HEK293T (cell line): ENCODE measurements around the gene ERI3.

ENCODE experiments used
- BHLHE40 ChIP-seq: fragments of 450-650 bp; IDR thresholded peaks from 2 replicates; pipeline ENCODE4 v1.6.1; 2016; ENCODE audit warnings: mild to moderate bottlenecking, moderate library complexity, borderline replicate concordance
- CTBP1 ChIP-seq: fragments of 450-650 bp; IDR thresholded peaks from 2 replicates; pipeline ENCODE4 v1.6.1; 2016; ENCODE audit warnings: borderline replicate concordance
- ELF4 ChIP-seq: fragments of 450-650 bp; IDR thresholded peaks from 2 replicates; pipeline ENCODE4 v1.6.1; 2017; ENCODE audit warnings: antibody characterized with exemption
- FOXA1 ChIP-seq: fragments of 450-650 bp; IDR thresholded peaks from 2 replicates; pipeline ENCODE4 v1.6.1; 2016; ENCODE audit warnings: mild to moderate bottlenecking
- FOXM1 ChIP-seq: fragments of 450-650 bp; IDR thresholded peaks from 2 replicates; pipeline ENCODE4 v1.6.1; 2017; ENCODE audit warnings: mild to moderate bottlenecking, borderline replicate concordance
- HDGF ChIP-seq: fragments of 450-650 bp; IDR thresholded peaks from 2 replicates; pipeline ENCODE4 v1.6.1; 2017; ENCODE audit warnings: antibody characterized with exemption, borderline replicate concordance
- L3MBTL2 ChIP-seq: fragments of 450-650 bp; conservative IDR thresholded peaks from 2 replicates; pipeline ENCODE4 v1.6.1; 2016; ENCODE audit warnings: mild to moderate bottlenecking
- LEF1 ChIP-seq: fragments of 450-650 bp; IDR thresholded peaks from 2 replicates; pipeline ENCODE4 v1.6.1; 2017; ENCODE audit warnings: mild to moderate bottlenecking, borderline replicate concordance
- NFRKB ChIP-seq: fragments of 450-650 bp; IDR thresholded peaks from 2 replicates; pipeline ENCODE4 v1.6.1; 2016; ENCODE audit warnings: mild to moderate bottlenecking, moderate library complexity
- SP1 ChIP-seq: fragments of 450-650 bp; IDR thresholded peaks from 2 replicates; pipeline ENCODE4 v1.6.1; 2017
- SUZ12 ChIP-seq: fragments of 450-650 bp; IDR thresholded peaks from 2 replicates; pipeline ENCODE4 v1.6.1; 2016; ENCODE audit warnings: mild to moderate bottlenecking
- TARDBP ChIP-seq: fragments of 450-650 bp; IDR thresholded peaks from 2 replicates; pipeline ENCODE4 v1.6.1; 2016
- TF ChIP-seq, protein P1 (sequence below): fragments of 450-650 bp; IDR thresholded peaks from 2 replicates; pipeline ENCODE4 v1.6.1; 2016

DNA sequence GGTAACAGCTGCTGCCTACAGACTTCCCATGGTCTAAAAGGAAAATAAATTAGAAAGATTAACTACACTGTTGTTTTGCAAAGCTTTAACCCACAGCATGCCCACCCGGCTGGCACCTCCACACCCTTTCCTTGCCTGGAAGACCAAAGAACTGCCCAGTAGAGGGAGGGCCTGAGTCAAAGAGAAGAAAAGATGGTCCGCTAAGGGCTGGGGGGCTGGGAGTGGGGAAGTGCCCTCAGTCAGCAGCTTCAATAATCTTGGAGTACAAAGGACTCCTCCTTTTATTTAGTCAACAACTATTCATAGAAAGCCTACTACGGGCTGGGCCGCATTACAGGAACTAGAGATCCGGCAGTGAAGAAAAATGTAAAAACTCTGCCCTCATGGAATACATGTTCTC, 40.6 kb downstream of the ERI3 start:
- TF ChIP-seq BHLHE40 (no peak), CTBP1 (no peak), TARDBP (no peak), SUZ12 (no peak), FOXA1 (no peak), SP1 (no peak), FOXM1 (no peak), LEF1 (no peak), ELF4 (no peak), NFRKB (no peak), HDGF (no peak), L3MBTL2 (no peak)
- TF ChIP-seq, protein P1, sequence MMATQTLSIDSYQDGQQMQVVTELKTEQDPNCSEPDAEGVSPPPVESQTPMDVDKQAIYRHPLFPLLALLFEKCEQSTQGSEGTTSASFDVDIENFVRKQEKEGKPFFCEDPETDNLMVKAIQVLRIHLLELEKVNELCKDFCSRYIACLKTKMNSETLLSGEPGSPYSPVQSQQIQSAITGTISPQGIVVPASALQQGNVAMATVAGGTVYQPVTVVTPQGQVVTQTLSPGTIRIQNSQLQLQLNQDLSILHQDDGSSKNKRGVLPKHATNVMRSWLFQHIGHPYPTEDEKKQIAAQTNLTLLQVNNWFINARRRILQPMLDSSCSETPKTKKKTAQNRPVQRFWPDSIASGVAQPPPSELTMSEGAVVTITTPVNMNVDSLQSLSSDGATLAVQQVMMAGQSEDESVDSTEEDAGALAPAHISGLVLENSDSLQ = no peak
